ENCODE data around the gene TGFBR1.
A peak's percentile ranks its signal among the peaks of the same experiment; 100 is the strongest.

The TGFBR1 gene

GRCh38 chr9:99126312-99126711, 21.4 kb downstream of the TGFBR1 start:
- no peak overlapping the region for H3K4me3 ChIP-seq (ENCODE audit: low read depth in 1 of 2, low read length in 2 of 2)
- H3K9me3 ChIP-seq (ENCODE audit: insufficient read depth, low read length, severe bottlenecking): no peaks in the 10 kb centered on the region
- H3K4me2 ChIP-seq (ENCODE audit: insufficient read depth, low read length): no peak overlapping the region
- ATAC-seq (ENCODE audit: insufficient read depth, low read depth) (no peak), DNase-seq (no peak)
- no peak overlapping the region for H3K9ac ChIP-seq (ENCODE audit: low read depth, low read length)
- H3K27me3 ChIP-seq (ENCODE audit: insufficient read depth, low read length, poor library complexity): no peaks in the 10 kb centered on the region
- H3K27ac ChIP-seq (ENCODE audit: low read length): no peak overlapping the region
- no peaks in the 10 kb centered on the region for H3K36me3 ChIP-seq (ENCODE audit: insufficient read depth, low read length)
- H2AFZ ChIP-seq (ENCODE audit: low read depth, low read length): no peak overlapping the region
- peaks cover 6% of the 10 kb centered on the region for H4K20me1 ChIP-seq (ENCODE audit: insufficient read depth, low read length)
- H3K79me2 ChIP-seq (ENCODE audit: insufficient read depth, low read length): peaks cover 42% of the 10 kb centered on the region
- TF ChIP-seq, protein P1, sequence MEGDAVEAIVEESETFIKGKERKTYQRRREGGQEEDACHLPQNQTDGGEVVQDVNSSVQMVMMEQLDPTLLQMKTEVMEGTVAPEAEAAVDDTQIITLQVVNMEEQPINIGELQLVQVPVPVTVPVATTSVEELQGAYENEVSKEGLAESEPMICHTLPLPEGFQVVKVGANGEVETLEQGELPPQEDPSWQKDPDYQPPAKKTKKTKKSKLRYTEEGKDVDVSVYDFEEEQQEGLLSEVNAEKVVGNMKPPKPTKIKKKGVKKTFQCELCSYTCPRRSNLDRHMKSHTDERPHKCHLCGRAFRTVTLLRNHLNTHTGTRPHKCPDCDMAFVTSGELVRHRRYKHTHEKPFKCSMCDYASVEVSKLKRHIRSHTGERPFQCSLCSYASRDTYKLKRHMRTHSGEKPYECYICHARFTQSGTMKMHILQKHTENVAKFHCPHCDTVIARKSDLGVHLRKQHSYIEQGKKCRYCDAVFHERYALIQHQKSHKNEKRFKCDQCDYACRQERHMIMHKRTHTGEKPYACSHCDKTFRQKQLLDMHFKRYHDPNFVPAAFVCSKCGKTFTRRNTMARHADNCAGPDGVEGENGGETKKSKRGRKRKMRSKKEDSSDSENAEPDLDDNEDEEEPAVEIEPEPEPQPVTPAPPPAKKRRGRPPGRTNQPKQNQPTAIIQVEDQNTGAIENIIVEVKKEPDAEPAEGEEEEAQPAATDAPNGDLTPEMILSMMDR (IDR thresholded peaks at IDR 0.05; ENCODE audit: borderline replicate concordance, extremely low read depth, low read length, poor library complexity, severe bottlenecking): no peak
- TF ChIP-seq EZH2 (IDR thresholded peaks at IDR 0.05; ENCODE audit: borderline replicate concordance, low read depth, low read length, severe bottlenecking): no peak
- H3K4me1 ChIP-seq (ENCODE audit: insufficient read depth, low read length): no peaks in the 10 kb centered on the region

- no peak overlapping the region for H3K4me3 ChIP-seq (ENCODE audit: low read depth in 1 of 2, low read length in 2 of 2)
- no peaks in the 10 kb centered on the region for H3K9me3 ChIP-seq (ENCODE audit: insufficient read depth, low read length, severe bottlenecking)
- ATAC-seq (ENCODE audit: insufficient read depth, low read depth): no peak
- H3K27ac ChIP-seq (ENCODE audit: low read length): no peak overlapping the region
- no peak for DNase-seq
- H3K27me3 ChIP-seq (ENCODE audit: insufficient read depth, low read length, poor library complexity): no peaks in the 10 kb centered on the region
- H2AFZ ChIP-seq (ENCODE audit: low read depth, low read length): no peak overlapping the region
- H3K9ac ChIP-seq (ENCODE audit: low read depth, low read length): no peak overlapping the region
- no peak overlapping the region for H3K4me2 ChIP-seq (ENCODE audit: insufficient read depth, low read length)
- H3K36me3 ChIP-seq (ENCODE audit: insufficient read depth, low read length): 0 out of 2 replicates have a peak, but pooled peaks cover 5% of the 10 kb centered on the region
- H4K20me1 ChIP-seq (ENCODE audit: insufficient read depth, low read length): peaks cover 3% of the 10 kb centered on the region
- no peak for TF ChIP-seq EZH2 (IDR thresholded peaks at IDR 0.05; ENCODE audit: borderline replicate concordance, low read depth, low read length, severe bottlenecking)
- TF ChIP-seq, protein P1 (IDR thresholded peaks at IDR 0.05; ENCODE audit: borderline replicate concordance, extremely low read depth, low read length, poor library complexity, severe bottlenecking): no peak
- H3K4me1 ChIP-seq (ENCODE audit: insufficient read depth, low read length): no peaks in the 10 kb centered on the region
- H3K79me2 ChIP-seq (ENCODE audit: insufficient read depth, low read length): peaks cover 34% of the 10 kb centered on the region
Measured at GRCh38 chr9:99127356-99128132, 22.6 kb downstream of the TGFBR1 start.

DNA sequence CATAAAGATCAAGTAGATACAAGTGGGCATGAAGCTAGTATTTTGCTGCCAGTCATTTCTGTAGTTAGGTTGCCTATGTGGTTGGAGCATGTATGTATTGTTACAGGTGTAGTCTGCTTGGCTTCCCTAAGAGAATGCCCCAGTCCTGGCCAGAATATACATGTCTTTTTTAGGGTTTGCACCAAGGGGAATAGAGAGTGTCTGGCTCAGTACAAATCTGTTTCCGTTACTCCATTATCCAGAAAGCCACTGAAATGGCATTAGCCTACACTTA, 23.2 kb downstream of the TGFBR1 start:
- Histone ChIP-seq H3K4me1 (ENCODE audit: insufficient read depth, low read length) (no peaks in the 10 kb centered on the region), H3K79me2 (ENCODE audit: insufficient read depth, low read length) (peaks cover 32% of the 10 kb centered on the region), H3K27me3 (ENCODE audit: insufficient read depth, low read length, poor library complexity) (no peaks in the 10 kb centered on the region), H3K4me2 (ENCODE audit: insufficient read depth, low read length) (no peak overlapping the region), H3K27ac (ENCODE audit: low read length) (no peak overlapping the region), H2AFZ (ENCODE audit: low read depth, low read length) (no peak overlapping the region), H3K9me3 (ENCODE audit: insufficient read depth, low read length, severe bottlenecking) (no peaks in the 10 kb centered on the region), H3K9ac (ENCODE audit: low read depth, low read length) (no peak overlapping the region), H3K4me3 (ENCODE audit: low read depth in 1 of 2, low read length in 2 of 2) (no peak overlapping the region), H3K36me3 (ENCODE audit: insufficient read depth, low read length) (0 out of 2 replicates have a peak, but pooled peaks cover 6% of the 10 kb centered on the region), H4K20me1 (ENCODE audit: insufficient read depth, low read length) (peaks cover 3% of the 10 kb centered on the region)
- peak; percentile 31; the same call in 1 of the 3 replicates for ATAC-seq (ENCODE audit: insufficient read depth, low read depth)
- no peak for DNase-seq
- TF ChIP-seq EZH2 (IDR thresholded peaks at IDR 0.05; ENCODE audit: borderline replicate concordance, low read depth, low read length, severe bottlenecking): no peak
- TF ChIP-seq, protein P1 (IDR thresholded peaks at IDR 0.05; ENCODE audit: borderline replicate concordance, extremely low read depth, low read length, poor library complexity, severe bottlenecking): no peak
